Measurements from ENCODE around the gene KIRREL2.
"Not testable (repeated sequence)": the region's sequence is repeated elsewhere in the genome, so short reads cannot be mapped to it uniquely, and the experiment has no call there.

Gene KIRREL2

GRCh38 chr19:35856546-35857149, at the start of gene KIRREL2:
Gene KIRREL2, plus strand, starts transcription at chr19:35856911. Its CDS starts 209 bp downstream, at chr19:35857120.
- DNase-seq (ENCODE audit: low read depth in 2 of 2), result no peak

- no peak for DNase-seq (ENCODE audit: low read depth in 2 of 2)
Observed at GRCh38 chr19:35807633-35808032, 49.1 kb upstream of the KIRREL2 start.

GRCh38 chr19:35811317-35812219, 45.1 kb upstream of the KIRREL2 start:
- no peak for DNase-seq (ENCODE audit: low read depth in 2 of 2)

GRCh38 chr19:35812220-35813042, 44.3 kb upstream of the KIRREL2 start, which contains the start of gene PRODH2:
Gene PRODH2, minus strand, starts transcription at chr19:35812845. Its CDS starts 40 bp downstream, at chr19:35812805.
- no peak for DNase-seq (ENCODE audit: low read depth in 2 of 2)

DNA sequence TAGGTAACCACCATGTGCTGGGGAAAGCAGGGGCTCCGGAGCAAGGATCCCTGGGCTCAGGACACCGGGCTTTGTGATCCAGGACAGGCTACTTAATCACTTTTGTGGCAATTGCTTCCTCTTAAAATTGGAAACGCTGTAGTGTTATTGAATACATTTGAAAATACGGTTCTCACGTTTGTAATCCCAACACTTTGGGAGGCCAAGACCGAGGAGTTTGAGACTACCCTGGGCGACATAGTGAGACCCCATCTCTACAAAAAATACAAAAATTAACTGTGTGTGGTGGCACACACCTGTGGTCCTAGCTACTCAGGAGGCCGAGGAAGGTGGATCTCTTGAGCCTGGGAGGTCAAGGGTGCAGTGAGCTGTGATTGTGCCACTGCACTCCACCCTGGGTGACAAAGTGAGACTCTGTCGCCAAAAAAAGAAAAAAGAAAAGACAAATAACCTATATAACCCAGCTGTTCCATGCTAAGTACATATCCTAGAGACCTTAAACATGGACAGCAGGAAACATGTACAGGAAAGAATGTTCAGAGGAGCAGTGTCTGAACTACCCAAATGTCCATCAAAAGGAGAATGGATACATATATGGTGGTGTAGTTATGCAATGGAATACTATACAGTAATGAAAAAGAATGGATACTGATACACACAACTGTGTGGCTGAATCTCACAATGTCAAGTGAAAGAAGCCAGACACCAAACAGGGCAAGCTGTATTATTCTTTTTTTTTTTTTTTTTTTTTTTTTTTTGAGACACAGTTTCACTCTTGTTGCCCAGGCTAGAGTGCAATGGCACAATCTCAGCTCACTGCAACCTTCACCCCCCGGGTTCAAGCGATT, 43.4 kb upstream of the KIRREL2 start:
- DNase-seq (ENCODE audit: low read depth in 2 of 2), result no peak

- DNase-seq (ENCODE audit: low read depth in 2 of 2), result no peak
Observed at GRCh38 chr19:35816262-35816661, 40.4 kb upstream of the KIRREL2 start.

GRCh38 chr19:35816846-35817245, 39.9 kb upstream of the KIRREL2 start:
- DNase-seq (ENCODE audit: low read depth in 2 of 2), result no peak

GRCh38 chr19:35818445-35818844, 38.3 kb upstream of the KIRREL2 start:
- DNase-seq (ENCODE audit: low read depth in 2 of 2), result no peak

GRCh38 chr19:35822579-35822978, 34.1 kb upstream of the KIRREL2 start:
- no peak for DNase-seq (ENCODE audit: low read depth in 2 of 2)

GRCh38 chr19:35824150-35824549, 32.6 kb upstream of the KIRREL2 start:
- no peak for DNase-seq (ENCODE audit: low read depth in 2 of 2)

DNA sequence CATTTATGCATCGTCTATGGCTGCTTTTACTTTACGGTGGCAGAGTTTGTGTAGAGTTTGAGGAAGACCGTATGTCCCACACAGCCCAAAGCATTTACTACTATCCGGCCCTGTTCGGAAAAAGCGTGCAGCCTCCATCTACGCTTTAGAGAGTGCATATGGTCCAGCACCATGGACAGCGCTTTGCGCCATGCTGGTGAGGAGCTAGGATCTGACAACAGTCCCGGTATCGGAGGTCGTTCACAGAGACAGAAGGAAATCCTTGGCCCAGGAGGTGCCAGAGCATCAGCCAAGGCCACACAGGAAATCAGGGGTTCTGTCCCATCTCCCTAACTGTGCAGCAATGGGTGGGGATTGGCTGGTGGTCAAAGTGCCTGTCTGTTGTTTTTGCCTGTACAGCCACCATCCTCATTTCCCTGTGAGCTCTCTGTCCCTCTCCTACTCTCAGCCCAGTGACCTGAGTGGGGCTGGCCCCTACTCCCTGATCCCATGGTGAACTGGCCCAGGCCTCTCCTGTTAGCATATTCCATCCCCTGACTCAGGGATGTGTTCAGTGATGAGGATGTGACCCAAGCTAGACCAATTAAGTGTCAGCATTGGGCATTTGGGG, 27.9 kb upstream of the KIRREL2 start:
- DNase-seq (ENCODE audit: low read depth in 2 of 2), result peak; percentile 21 to 25

DNA sequence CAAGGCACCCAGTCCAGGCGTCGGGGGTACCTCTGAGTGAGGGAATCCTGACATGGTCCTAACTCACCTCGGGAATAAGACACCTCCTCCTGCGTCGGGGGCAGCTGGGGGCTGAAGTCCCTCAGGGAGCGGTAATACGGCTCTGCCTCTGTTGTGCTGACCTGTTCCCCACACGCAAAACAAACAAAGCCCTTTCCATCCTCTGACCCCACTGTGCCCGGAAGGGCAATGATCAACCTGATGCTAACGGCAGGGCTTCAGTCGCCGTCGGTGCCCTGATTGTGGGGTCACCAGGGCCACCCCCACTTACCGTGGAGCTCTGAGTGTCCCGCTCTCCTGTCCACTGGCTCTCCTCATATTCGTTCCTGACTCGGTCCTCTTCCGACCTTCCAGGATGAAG, 25.7 kb upstream of the KIRREL2 start:
- DNase-seq (ENCODE audit: low read depth in 2 of 2), result no peak

DNA sequence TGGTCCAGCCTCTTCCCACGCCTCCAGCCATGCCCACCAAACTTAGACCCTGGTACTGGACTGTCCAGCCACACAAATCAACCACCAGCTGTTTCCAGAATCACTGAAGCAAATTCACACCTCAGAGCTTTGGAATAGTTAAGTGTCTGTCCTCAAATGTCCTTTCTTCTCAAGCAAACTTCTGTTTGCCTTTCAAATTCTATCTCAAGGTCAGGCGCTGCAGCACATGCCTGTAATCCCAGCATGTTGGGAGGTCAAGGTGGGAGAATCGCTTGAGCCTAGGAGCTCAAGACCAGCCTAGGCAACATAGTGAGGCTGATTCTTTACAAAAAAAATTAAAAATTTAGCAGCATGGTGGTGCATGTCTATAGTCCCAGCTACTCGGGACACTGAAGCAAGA, 24.7 kb upstream of the KIRREL2 start:
- DNase-seq (ENCODE audit: low read depth in 2 of 2), result no peak

GRCh38 chr19:35833972-35834371, 22.7 kb upstream of the KIRREL2 start:
- no peak for DNase-seq (ENCODE audit: low read depth in 2 of 2)

DNA sequence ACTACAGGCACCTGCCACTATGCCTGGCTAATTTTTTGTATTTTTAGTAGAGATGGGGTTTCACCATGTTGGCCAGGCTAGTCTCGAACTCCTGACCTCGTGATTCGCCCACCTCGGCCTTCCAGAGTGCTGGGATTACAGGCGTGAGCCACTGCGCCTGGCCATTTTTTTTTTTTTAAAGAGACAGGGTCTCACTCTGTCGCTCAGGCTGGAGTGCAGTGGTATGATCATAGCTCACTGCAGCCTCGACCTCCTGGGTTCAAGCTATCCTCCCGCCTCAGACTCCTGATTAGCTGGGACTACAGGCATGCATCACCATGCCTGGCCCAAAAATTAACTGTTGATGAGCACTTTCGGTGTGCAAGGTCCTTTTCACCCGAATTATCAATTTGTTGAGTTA, 20.6 kb upstream of the KIRREL2 start:
- not testable (repeated sequence) for DNase-seq (ENCODE audit: low read depth in 2 of 2)

- DNase-seq (ENCODE audit: low read depth in 2 of 2), result no peak
Observed at GRCh38 chr19:35841961-35842595, 14.6 kb upstream of the KIRREL2 start.

- no peak for DNase-seq (ENCODE audit: low read depth in 2 of 2)
Observed at GRCh38 chr19:35842666-35843272, 13.9 kb upstream of the KIRREL2 start.

GRCh38 chr19:35843676-35844481, 12.8 kb upstream of the KIRREL2 start:
- no peak for DNase-seq (ENCODE audit: low read depth in 2 of 2)

Data from fibroblast of skin of left biceps (primary cell).